ENCODE measurements around the gene TGM5. TPM values are rescaled to one million over a fixed set of nuclear protein-coding genes. Genes with fewer than 3 reads are reported as not detected.
"Not testable (repeated sequence)": the region's sequence is repeated elsewhere in the genome, so short reads cannot be mapped to it uniquely, and the experiment has no call there.

Gene TGM5
- polyA plus RNA-seq, 1 experiment, result not detected

DNA sequence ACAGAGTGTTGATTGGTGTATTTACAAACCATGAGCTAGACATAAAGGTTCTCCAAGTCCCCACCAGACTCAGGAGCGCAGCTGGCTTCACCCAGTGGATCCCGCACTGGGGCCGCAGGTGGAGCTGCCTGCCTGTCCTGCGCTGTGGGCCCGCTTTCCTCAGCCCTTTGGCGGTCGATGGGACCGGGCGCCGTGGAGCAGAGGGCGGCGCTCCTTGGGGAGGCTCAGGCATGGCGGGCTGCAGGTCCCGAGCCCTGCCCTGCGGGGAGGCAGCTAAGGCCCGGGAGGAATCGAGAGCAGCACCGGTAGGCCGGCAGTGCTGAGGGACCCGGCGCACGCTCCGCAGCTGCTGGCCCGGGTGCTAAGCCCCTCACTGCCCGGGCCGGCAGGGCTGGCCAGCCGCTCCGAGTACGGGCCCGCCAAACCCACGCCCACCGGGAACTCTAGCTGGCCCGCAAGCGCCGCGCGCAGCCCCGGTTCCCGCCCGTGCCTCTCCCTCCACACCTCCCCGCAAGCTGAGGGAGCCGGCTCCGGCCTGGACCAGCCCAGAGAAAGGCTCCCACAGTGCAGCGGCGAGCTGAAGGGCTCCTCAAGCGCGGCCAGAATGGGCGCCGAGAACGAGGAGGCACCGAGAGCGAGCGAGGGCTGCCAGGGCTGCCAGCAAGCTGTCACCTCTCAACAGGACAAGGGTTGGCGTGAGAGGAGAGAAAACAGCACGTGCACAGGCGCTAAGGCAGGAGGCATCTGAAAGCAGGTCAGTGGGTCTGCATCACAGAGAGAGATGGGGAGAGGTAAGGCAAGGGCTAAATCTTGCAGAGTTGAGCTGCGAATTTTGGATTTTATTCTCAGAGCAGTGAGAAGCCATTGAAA, 40.1 kb downstream of the TGM5 start:
- ChIA-PET POLR2A (no interaction called here), CTCF (interaction anchor here (0.9 to 4.5 kb wide), 14 partner anchors 8 to 176 kb away, joined by 3 to 160 read pairs (median 6); partner anchors contain the start of gene TGM5)
- Histone ChIP-seq H3K27me3 (ENCODE audit: control insufficient read depth, insufficient read depth, low read length) (peaks cover 10% of the 10 kb centered on the region), H3K27ac (ENCODE audit: low read depth, low read length) (no peak overlapping the region), H3K9me3 (ENCODE audit: control insufficient read depth, insufficient read depth, low read length) (no peaks in the 10 kb centered on the region; the same call in 1 of the 2 replicates), H3K4me3 (ENCODE audit: low read depth, low read length) (no peak overlapping the region)
- DNase-seq (ENCODE audit: low read depth, low spot score), result no peak
- no peak for TF ChIP-seq CTCF (IDR thresholded peaks at IDR 0.05; ENCODE audit: low read depth, low read length)

DNA sequence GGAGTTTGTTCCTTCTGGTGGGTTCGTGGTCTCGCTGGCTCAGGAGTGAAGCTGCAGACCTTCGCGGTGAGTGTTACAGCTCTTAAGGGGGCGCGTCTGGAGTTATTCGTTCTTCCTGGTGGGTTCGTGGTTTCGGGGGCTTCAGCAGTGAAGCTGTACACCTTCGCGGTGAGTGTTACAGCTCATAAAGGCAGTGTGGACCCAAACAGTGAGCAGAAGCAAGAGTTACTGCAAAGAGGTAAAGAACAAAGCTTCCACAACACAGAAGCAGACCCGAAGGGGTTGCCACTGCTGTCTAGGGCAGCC, 40.8 kb downstream of the TGM5 start:
- not testable (repeated sequence) for H3K4me3 ChIP-seq (ENCODE audit: low read depth, low read length); H3K9me3 ChIP-seq (ENCODE audit: control insufficient read depth, insufficient read depth, low read length); DNase-seq (ENCODE audit: low read depth, low spot score); H3K27ac ChIP-seq (ENCODE audit: low read depth, low read length)
- CTCF ChIA-PET, result interaction anchor here (0.7 to 4.5 kb wide), 24 partner anchors 9 to 175 kb away, joined by 3 to 160 read pairs (median 5); partner anchors contain the start of genes TGM5 and TGM7
- POLR2A ChIA-PET, result interaction anchor here (1.0 kb wide), 1 partner anchor 60 kb away, joined by 4 read pairs; no protein-coding TSS in a partner anchor
- peaks cover 15% of the 10 kb centered on the region for H3K27me3 ChIP-seq (ENCODE audit: control insufficient read depth, insufficient read depth, low read length)

- Histone ChIP-seq H3K27me3 (ENCODE audit: control insufficient read depth, insufficient read depth, low read length) (peaks cover 15% of the 10 kb centered on the region), H3K9me3 (ENCODE audit: control insufficient read depth, insufficient read depth, low read length) (no peaks in the 10 kb centered on the region; the same call in 1 of the 2 replicates), H3K27ac (ENCODE audit: low read depth, low read length) (no peak overlapping the region), H3K4me3 (ENCODE audit: low read depth, low read length) (no peak overlapping the region)
- ChIA-PET POLR2A (interaction anchor here (1.0 kb wide), 1 partner anchor 60 kb away, joined by 4 read pairs; no protein-coding TSS in a partner anchor), CTCF (interaction anchor here (0.6 to 4.5 kb wide), 28 partner anchors 9 to 202 kb away, joined by 3 to 160 read pairs (median 4); partner anchors contain the start of genes TGM5 and TGM7)
- peak; percentile 11 for DNase-seq (ENCODE audit: low read depth, low spot score)
- TF ChIP-seq CTCF (IDR thresholded peaks at IDR 0.05; ENCODE audit: low read depth, low read length), result peak; percentile 83
Observed at GRCh38 chr15:43225201-43225949, 41.4 kb downstream of the TGM5 start.

GRCh38 chr15:43221422-43221821, 45.3 kb downstream of the TGM5 start:
- POLR2A ChIA-PET, result no interaction called here

More at GRCh38 chr15:43221422-43221821, 45.3 kb downstream of the TGM5 start:
- DNase-seq (ENCODE audit: low read depth, low spot score), result no peak
- Histone ChIP-seq H3K9me3 (ENCODE audit: control insufficient read depth, insufficient read depth, low read length) (no peaks in the 10 kb centered on the region; the same call in 1 of the 2 replicates), H3K27ac (ENCODE audit: low read depth, low read length) (no peak overlapping the region), H3K4me3 (ENCODE audit: low read depth, low read length) (no peak overlapping the region), H3K27me3 (ENCODE audit: control insufficient read depth, insufficient read depth, low read length) (peaks cover 15% of the 10 kb centered on the region)
- TF ChIP-seq CTCF (IDR thresholded peaks at IDR 0.05; ENCODE audit: low read depth, low read length), result no peak
- CTCF ChIA-PET, result interaction anchor here (0.6 kb wide), 1 partner anchor 17 kb away, joined by 3 read pairs; no protein-coding TSS in a partner anchor

All from AG04450 (cell line).